GM19452 (cell line): ENCODE measurements around the gene TPSAB1.
"Not testable (repeated sequence)": the region's sequence is repeated elsewhere in the genome, so short reads cannot be mapped to it uniquely, and the experiment has no call there.

Experiments used
- ATAC-seq: cut with Tn5 transposase; IDR thresholded peaks from one replicate; pipeline ENCODE4 v1.9.1; 2021; ENCODE audit not compliant: unreplicated experiment

The TPSAB1 gene

DNA sequence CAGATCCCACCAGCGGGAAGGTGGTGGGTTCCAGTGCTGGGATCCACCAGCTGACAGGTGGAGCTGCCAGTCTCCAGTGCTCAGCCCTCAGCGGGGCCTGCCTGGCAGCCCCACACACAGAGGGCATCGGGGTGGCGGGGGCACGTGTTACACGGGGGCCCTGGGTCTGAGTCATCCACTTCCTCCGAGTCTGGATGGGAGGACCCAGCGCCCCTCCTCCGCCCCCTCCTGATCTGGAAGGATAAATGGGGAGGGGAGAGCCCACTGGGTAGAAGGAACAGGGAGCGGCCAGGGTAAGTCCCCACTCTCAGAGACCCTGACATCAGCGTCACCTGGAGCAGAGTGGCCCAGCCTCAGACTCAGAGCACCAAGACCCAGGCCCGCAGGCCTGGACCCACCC, at the start of gene TPSAB1:
Gene TPSAB1, plus strand, starts transcription at position 270 of the 400 bp plus-strand sequence. CDS start 234 bp downstream, outside the sequence.
- ATAC-seq, result not testable (repeated sequence)

DNA sequence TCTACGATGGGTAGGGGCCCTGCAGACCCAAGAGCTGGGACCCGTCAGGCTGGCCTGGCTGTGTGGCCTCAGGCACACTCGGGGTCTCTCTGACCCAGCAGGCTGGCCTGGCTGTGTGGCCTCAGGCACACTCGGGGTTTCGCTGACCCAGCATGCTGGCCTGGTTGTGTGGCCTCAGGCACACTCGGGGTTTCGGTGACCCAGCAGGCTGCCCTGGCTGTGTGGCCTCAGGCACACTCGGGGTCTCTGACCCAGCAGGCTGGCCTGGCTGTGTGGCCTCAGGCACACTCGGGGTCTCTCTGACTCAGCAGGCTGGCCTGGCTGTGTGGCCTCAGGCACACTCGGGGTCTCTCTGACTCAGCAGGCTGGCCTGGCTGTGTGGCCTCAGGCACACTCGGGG, 49.7 kb upstream of the TPSAB1 start:
- ATAC-seq, result not testable (repeated sequence)

DNA sequence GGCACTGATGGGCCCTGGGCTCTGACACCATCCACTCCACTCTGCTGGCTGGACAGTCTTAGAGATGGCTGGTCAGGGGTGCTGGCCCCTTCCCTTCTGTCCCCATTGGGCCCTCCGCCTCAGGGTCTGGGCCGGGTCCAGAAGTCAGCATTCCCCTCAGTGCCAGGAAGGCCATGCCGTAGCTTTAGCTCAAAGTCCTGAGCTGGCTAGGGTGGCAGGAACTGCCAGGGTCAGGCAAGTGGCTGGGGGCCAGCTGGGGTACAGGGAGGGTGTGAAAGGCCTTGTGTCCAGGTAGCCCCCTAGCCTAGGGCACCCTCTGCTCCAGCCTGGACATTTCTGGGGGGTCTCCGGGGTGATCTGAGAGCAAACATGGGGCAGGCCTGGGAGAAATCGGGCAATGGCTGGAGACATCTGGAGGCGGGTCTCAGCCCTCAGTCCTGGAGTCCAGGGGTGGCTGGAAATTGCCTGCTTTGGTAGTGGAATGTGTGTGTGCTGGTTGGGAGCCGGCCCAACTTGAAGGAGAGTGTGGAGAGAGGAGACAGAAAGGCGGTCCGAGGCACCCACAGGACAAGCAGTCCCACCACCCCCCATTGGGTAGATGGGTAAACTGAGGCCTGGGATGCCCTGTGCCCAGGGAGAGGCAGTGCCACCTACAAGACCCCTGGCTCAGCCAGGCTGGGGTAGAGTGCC, 48.0 kb upstream of the TPSAB1 start:
- no peak for ATAC-seq

DNA sequence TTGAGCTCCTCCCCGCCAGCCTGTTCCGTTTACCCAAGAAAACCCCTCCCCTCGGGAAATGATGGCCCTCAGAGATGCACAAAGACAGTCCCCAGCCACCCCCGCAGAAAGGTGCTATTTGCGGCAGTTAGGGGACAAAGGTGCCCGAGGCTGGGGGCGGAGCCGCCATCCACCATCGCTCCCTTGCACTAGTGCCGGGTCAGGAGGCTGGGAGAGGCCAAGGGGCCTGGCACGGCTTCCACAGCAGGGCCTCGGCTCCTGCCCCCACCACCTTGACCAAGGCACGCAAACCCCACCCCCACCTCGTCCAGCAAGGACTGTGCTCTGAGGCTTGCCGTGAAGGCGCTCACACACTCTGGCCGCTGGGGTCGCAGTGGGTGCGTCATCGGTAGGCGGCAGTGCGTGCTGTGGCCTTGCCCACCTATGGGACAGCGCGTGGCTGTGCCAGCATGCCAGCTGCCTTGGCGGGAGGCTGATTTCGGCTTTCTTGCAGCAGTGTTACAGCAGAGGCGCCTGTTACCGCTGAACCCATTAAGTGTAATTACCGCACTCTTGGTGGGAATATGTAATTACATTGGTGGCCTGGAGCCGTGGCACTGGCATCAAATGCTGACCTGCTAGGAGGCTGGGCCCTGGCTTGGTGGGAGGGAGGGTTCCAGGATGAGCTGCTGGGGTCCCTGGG, 47.2 kb upstream of the TPSAB1 start:
- no peak for ATAC-seq

DNA sequence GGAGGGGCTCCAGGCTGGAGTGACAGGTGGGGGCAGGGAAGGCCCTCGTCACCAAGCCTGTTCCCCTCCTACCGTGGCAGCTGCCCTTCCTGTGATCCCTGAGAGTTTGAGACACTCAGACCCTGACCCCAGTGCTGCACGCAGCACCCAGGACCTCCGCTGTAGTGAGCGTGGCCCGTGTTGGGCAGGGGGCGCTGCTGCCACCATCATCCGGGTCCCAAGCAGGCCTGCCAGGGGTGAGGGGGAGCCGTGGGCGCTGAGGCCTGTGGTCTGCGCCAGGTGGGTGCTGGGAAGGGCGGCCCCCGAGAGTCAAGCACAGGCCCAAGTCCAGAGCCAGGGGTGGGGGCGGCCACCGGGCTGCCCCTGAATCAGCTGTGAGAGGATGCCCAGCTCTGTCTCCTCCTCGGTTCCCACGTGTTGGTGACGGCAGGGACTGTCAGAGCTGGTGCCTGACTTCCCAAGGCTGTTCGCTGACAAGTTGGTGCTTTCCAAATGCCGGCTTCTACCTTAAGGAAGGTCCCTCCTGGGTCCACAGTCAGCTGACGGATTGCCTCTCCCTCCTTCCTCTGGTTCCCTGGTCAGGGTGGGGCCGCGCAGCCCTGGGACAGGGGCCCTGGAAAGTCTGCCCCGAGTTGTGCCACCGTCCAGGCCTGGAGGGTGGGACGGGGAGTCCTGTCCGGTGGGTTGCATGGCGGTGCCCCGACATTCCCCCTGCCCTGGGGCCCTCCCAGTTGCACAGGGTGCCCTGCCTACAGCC, 46.5 kb upstream of the TPSAB1 start:
- no peak for ATAC-seq

DNA sequence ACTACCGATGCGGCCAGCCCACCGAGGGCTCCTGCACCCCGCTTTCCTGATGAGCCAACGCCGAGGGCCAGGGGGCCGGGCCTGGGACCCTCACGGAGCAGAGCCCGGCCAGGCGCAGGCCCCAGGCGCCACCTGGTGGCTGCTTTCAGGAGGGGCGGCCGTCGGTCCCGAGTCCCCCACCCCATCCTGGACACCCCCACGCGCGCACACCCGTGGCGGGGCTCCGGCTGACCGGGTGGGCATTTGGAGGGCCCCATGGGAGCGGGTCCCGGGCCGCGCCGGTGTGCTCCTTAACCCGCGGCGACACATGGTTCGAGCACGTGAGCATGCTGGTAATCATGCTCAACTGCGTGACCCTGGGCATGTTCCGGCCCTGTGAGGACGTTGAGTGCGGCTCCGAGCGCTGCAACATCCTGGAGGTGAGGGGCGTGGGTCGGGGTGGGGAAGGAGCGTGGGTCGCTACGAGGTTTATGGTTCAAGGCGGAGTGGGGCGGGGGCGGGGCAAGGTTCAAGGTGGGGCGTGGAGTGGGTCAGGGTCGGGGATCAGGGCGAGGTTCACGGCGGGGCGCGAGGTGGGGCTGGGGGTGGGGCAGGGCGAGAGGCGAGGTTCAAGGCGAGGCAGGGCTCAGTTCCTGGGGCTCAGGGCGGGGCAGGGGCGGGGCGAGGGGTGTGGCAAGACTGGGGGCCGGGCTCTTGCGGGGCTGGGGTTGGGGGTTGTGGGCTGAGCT, 45.7 kb upstream of the TPSAB1 start:
- ATAC-seq, result no peak

DNA sequence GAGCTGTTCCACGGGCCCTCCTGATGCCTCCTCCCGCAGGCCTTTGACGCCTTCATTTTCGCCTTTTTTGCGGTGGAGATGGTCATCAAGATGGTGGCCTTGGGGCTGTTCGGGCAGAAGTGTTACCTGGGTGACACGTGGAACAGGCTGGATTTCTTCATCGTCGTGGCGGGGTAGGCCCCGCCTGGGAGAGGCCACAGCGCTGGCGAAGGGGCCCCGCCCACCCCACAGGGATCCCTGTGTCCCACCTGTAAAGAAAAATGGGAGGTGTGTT, 45.2 kb upstream of the TPSAB1 start:
- ATAC-seq, result no peak

DNA sequence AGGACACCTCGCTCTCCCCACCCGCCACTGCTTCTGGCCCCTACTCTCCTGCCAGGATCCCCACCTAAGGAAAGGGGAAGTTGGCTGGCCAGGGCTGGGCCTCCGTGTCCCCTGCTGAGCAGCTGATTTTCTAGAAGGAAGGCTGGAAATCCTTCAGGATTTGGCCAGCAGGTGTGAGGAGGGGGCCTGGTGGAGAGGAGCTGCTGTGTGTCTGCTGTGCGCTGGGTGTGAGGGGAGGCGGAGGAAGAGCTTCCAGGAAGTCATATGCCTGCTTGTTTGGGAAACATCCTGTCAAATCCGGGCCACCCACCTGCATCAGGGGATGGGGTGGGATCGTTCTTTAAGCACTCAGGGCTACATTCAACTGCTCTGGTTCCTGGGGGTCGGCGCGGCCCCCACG, 44.0 kb upstream of the TPSAB1 start:
- no peak for ATAC-seq

DNA sequence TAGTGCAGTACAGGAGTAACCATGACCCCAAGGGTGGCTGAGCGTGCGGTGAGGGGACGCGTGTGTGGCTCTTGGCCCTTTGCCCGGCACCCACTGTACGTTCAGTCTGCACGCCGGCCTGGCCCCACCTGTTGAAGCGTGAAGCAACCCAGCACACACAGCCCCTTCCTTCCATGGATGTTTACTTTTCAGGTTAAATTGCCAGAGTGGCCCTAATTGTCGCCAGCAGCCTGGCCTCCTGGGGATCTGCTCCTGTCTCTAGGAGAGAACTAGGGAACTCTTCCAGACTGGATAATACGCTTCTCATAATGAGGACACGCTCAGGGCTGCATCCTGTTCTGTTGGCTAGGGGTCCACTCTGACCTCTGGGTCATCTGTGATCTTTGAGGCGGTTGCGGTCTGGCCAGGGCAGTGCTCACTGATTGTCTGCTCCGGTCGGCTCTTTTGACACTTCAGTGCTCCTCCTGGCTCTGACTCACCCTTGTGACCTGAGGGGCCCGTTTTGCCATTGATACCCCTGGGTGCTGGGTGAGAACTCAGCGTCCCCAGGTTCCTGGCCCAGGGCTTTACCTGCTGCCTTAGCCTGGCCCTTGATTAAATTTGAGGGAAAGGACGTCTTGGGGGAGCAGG, 43.2 kb upstream of the TPSAB1 start:
- ATAC-seq, result no peak

DNA sequence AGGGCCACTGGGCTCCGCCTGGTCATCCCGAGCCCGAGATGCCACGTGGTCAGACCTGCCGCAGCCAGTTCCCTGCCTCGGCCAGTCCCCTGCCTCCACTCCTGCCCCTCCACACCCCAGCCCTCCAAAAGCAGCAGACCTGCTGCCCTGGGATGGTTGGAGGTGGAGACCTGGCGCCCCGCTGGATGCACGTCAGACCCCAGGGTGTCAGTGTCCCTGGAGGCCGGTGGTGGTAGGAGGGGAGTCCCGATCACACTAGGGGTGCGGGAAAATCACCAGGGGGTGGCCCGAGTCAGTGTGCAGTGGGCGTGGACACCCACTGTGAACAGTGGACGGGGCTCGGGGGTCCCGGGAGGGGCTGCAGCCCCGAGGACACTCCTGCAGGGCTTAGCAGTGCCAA, 42.3 kb upstream of the TPSAB1 start:
- no peak for ATAC-seq

DNA sequence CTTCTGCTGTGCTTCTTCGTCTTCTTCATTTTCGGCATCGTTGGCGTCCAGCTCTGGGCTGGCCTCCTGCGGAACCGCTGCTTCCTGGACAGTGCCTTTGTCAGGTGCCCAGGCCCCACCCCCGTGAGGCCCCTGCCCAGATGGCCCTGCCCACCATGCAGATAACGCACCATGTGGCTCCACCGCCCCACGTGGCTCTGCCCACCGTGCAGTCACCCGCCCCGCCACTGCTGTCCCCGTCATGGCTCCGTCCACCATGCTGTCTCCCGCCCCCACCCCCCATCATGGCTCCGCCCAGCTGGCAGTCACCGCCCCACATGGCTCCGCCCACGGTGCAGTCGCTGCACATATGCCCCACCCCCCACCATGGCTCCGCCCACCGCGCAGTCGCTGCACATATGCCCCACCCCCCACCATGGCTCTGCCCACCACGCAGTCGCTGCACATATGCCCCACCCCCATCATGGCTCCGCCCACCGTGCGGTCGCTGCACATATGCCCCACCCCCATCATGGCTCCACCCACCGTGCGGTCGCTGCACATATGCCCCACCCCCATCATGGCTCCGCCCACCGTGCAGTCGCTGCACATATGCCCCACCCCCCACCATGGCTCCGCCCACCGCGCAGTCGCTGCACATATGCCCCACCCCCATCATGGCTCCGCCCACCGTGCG, 41.7 kb upstream of the TPSAB1 start:
- not testable (repeated sequence) for ATAC-seq

DNA sequence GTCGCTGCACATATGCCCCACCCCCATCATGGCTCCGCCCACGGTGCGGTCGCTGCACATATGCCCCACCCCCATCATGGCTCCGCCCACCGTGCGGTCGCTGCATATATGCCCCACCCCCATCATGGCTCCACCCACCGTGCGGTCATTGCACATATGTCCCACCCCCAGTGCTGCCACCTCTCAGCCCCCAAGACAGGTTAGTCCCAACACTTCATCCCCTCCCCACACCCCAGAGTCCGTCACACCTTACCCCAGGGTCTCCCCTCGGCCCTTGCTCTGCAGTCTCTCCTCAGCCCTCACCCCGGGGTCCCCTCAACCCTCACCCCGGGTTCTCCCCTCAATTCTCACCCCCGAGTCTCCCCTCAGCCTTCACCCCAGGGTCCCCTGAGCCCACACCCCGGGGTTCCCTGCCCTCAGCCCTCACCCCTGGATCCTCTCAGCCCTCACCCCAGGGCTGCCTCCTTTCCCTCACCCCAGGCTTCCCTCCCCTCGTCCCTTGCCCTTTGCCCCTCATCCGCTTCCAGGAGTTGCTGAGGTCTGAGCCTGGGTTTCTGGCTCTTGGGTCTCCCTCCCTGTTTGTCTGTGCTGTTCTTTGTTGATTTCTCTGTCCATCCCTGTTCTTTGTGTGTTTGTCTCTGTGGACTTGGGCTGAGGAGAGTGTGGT, 41.0 kb upstream of the TPSAB1 start:
- ATAC-seq, result no peak

DNA sequence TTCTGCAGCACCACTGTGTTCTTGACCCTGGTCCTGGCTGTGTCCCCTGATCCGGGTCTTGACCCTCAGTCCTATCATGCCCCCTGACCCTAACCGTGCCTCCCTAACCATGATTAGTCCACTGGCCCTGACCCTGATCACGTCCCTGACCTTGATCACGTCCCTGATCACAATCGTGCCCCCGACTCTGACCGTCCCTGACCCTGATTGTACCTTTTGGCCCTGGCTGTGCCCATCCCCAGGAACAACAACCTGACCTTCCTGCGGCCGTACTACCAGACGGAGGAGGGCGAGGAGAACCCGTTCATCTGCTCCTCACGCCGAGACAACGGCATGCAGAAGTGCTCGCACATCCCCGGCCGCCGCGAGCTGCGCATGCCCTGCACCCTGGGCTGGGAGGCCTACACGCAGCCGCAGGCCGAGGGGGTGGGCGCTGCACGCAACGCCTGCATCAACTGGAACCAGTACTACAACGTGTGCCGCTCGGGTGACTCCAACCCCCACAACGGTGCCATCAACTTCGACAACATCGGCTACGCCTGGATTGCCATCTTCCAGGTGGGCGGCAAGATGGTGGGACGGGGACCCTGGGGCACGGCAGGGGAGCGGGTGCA, 40.4 kb upstream of the TPSAB1 start:
- no peak for ATAC-seq

DNA sequence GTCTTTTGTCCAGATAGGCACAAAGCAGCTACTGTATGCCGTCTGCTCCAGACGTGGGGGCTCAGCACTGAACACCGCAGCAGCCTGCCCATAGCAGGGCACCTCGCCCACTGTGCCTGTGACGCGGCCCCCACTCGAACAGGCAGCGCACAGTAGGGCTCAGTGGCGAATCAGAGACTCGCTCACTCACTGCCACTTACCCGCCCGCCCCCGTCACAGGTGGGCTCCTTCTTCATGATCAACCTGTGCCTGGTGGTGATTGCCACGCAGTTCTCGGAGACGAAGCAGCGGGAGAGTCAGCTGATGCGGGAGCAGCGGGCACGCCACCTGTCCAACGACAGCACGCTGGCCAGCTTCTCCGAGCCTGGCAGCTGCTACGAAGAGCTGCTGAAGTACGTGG, 39.1 kb upstream of the TPSAB1 start:
- no peak for ATAC-seq

DNA sequence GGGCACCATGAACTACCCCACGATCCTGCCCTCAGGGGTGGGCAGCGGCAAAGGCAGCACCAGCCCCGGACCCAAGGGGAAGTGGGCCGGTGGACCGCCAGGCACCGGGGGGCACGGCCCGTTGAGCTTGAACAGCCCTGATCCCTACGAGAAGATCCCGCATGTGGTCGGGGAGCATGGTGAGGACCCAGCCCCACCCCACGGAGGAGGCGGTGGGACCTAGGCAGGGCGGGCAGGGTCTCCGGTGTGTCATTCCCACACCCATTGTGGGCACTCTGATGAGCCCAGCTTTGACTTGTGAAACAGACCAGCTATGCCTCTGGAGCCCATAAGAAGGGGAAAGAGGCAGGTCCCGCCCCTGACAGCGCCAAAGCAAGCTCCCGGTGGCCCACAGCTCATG, 38.2 kb upstream of the TPSAB1 start:
- no peak for ATAC-seq

DNA sequence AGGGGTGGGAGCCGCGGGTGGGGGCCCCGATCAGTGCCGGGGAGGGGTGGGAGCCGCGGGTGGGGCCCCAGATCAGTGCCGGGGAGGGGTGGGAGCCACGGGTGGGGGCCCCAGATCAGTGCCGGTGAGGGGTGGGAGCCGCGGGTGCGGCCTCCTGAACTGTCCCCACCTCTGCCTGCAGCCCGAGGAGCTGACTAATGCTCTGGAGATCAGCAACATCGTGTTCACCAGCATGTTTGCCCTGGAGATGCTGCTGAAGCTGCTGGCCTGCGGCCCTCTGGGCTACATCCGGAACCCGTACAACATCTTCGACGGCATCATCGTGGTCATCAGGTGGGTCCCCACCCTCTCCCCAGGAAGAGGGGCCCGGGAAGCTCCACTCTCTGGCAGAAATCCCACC, 35.6 kb upstream of the TPSAB1 start:
- ATAC-seq, result no peak

DNA sequence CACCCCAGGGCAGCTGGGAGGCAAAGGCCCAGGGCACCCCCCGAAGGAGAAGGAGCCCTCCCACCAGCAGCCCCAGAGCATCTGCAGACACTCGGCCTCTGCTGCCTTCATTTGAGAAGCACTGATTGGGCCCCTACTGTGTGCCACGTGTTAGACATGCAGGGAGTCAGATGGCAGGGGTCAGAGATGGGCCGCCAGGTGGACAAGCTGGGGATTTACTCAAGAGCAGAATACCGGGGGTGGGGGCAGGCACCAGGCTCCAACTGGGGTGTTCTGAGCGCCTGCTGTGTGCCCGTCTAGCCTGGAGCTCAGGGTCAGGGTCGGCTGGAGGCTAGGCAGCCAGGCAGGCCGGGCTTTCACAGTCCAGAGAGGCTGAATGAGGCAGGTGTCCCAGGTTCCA, 34.2 kb upstream of the TPSAB1 start:
- no peak for ATAC-seq

DNA sequence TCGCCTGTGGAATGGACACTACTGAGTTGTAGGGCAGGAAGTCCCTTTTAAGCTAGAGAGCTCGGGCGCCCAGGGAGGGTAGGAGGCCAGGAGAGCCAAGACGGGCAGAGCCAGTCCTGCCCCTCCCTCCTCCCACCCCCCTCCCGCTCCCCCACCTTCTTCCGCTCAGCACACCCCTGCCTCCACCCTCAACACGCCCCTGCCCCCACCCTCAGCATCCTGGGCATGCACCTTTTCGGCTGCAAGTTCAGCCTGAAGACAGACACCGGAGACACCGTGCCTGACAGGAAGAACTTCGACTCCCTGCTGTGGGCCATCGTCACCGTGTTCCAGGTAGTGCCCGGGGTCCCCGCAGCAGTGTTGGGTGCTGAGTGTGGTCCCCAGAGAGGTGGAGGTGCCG, 33.7 kb upstream of the TPSAB1 start:
- no peak for ATAC-seq

DNA sequence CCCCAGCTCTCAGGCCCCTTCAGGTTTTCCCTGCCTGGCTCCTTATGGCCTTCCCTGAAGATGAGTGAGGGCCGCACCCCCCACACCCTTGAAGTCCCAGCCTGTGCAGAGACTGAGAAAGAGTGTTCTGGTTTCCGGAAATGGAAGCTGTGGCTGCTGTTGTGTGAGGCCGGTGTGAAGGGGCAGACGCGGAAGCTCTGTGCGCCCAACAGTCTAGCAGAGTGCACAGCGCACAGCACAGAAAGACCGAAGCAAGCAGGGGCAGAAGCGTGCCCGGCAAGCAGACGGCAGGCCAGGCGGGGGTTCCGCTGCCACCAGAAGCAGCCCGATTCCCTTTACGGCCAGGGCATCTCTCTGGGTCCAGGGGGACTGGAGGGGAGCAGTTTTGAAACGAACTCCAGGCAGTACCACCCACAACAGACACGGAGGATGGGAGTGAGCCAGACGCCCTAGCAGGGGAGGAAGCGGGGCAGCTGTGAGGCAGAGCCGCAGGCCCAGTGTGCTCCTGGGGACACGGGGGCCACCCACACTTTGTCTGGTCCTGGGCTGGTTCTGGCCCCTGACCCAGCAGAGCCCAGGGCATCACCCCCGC, 32.2 kb upstream of the TPSAB1 start:
- no peak for ATAC-seq
